ENCODE results near the gene FBXO30.
A peak's percentile ranks its signal among the peaks of the same experiment; 100 is the strongest.

GRCh38 chr6:145814035-145814500 lies 527 bp downstream of the FBXO30 start:
- TF ChIP-seq BRD4 (IDR thresholded peaks at IDR 0.05) (0 out of 2 replicates have a peak, but pooled peaks have one; percentile 29), USF1 (CRISPR knock-in tag; IDR thresholded peaks at IDR 0.05) (no peak), BCLAF1 (IDR thresholded peaks at IDR 0.05; ENCODE audit: borderline replicate concordance in 1 of 2, control insufficient read depth in 1 of 2, low read depth in 2 of 2, low read length in 1 of 2) (no peak), ETV6 (IDR thresholded peaks at IDR 0.05; ENCODE audit: borderline replicate concordance in 1 of 2, low read depth in 2 of 2, low read length in 1 of 2) (no peak), ETV6 (CRISPR knock-in tag; IDR thresholded peaks at IDR 0.05; ENCODE audit: borderline replicate concordance) (peak; percentile 69; the same call in 1 of the 2 replicates), SRF (CRISPR knock-in tag; IDR thresholded peaks at IDR 0.05) (peak in 1 of 2 experiments; percentile 87; a peak in 2 of 4 replicates), CTCF (IDR thresholded peaks at IDR 0.05 in 2 of 3, conservative IDR thresholded peaks at IDR 0.05 in 1 of 3; ENCODE audit: insufficient read depth in 2 of 3, low read depth in 1 of 3, low read length in 3 of 3) (no peak), E2F1 (CRISPR knock-in tag; IDR thresholded peaks at IDR 0.05) (no peak), TARDBP (IDR thresholded peaks at IDR 0.05) (no peak), HNRNPK (IDR thresholded peaks at IDR 0.05; ENCODE audit: low read depth, low read length, poor library complexity, severe bottlenecking) (no peak), EP300 (IDR thresholded peaks at IDR 0.05; ENCODE audit: low read length) (no peak), ZNF431 (CRISPR knock-in tag; IDR thresholded peaks at IDR 0.05) (no peak), TAF1 (IDR thresholded peaks at IDR 0.05; ENCODE audit: control insufficient read depth, extremely low read depth, insufficient read depth, low read length, severe bottlenecking) (peak; percentile 28)

All from K562 (cell line).